GM23248 (cell line): ENCODE results near the gene PIGN. TPM values are rescaled to one million over a fixed set of nuclear protein-coding genes. Genes with fewer than 3 reads are reported as not detected.

Experiments
- DNase-seq: peaks from one replicate; pipeline ENCODE4 v3.0.0-alpha.2; 2015
- H2AFZ ChIP-seq: fragments of 200-600 bp; sonication (generic); 2 replicates; pipeline ENCODE4 v1.6.1; 2016; ENCODE audit warnings: antibody characterized with exemption
- H3F3A ChIP-seq: fragments of 200-600 bp; sonication (generic); 2 replicates; pipeline ENCODE4 v1.6.1; 2016; ENCODE audit warnings: mild to moderate bottlenecking, antibody characterized with exemption, mixed run types; ENCODE audit not compliant: insufficient read depth
- H3K27ac ChIP-seq: fragments of 200-600 bp; sonication (generic); 2 replicates; pipeline ENCODE4 v1.5.1; 2016; ENCODE audit warnings: mild to moderate bottlenecking
- H3K27me3 ChIP-seq: fragments of 200-600 bp; sonication (generic); replicated peaks from 2 replicates; pipeline ENCODE4 v1.6.1; 2016; ENCODE audit warnings: mild to moderate bottlenecking; ENCODE audit not compliant: insufficient read depth
- H3K36me3 ChIP-seq: fragments of 200-600 bp; sonication (generic); 2 replicates; pipeline ENCODE4 v1.6.1; 2016; ENCODE audit warnings: low read depth, mild to moderate bottlenecking
- H3K4me1 ChIP-seq: fragments of 200-600 bp; sonication (generic); 2 replicates; pipeline ENCODE4 v1.6.1; 2016; ENCODE audit warnings: mild to moderate bottlenecking; ENCODE audit not compliant: insufficient read depth
- H3K4me2 ChIP-seq: fragments of 200-600 bp; sonication (generic); one replicate; pipeline ENCODE4 v1.6.1; 2016; ENCODE audit warnings: mild to moderate bottlenecking; ENCODE audit not compliant: unreplicated experiment
- H3K4me3 ChIP-seq: fragments of 200-600 bp; sonication (generic); 2 replicates; pipeline ENCODE4 v1.5.1; 2016; ENCODE audit warnings: mild to moderate bottlenecking
- H3K79me2 ChIP-seq: fragments of 200-600 bp; sonication (generic); 2 replicates; pipeline ENCODE4 v1.6.1; 2016; ENCODE audit warnings: mild to moderate bottlenecking; ENCODE audit not compliant: insufficient read depth
- H3K9ac ChIP-seq: fragments of 200-600 bp; sonication (generic); 2 replicates; pipeline ENCODE4 v1.6.1; 2016; ENCODE audit warnings: mild to moderate bottlenecking
- H3K9me2 ChIP-seq: fragments of 200-600 bp; sonication (generic); 2 replicates; pipeline ENCODE4 v1.6.1; 2016; ENCODE audit warnings: mixed run types, mild to moderate bottlenecking, moderate library complexity; ENCODE audit not compliant: insufficient read depth
- H3K9me3 ChIP-seq: fragments of 200-600 bp; sonication (generic); one replicate; pipeline ENCODE4 v1.6.1; 2017; ENCODE audit warnings: low read depth
- H4K20me1 ChIP-seq: fragments of 200-600 bp; sonication (generic); 2 replicates; pipeline ENCODE4 v1.6.0; 2016; ENCODE audit not compliant: insufficient read depth
- EZH2 ChIP-seq: fragments of 200-600 bp; sonication (generic); IDR thresholded peaks from 2 replicates; pipeline ENCODE4 v1.6.1; 2018; ENCODE audit warnings: antibody characterized with exemption, mild to moderate bottlenecking; ENCODE audit not compliant: insufficient read depth, poor library complexity, severe bottlenecking
- EZH2phosphoT487 ChIP-seq: fragments of 200-600 bp; sonication (generic); IDR thresholded peaks from 2 replicates; pipeline ENCODE4 v1.6.1; 2018; ENCODE audit warnings: antibody characterized with exemption, moderate library complexity, mild to moderate bottlenecking, low read depth; ENCODE audit not compliant: insufficient read depth
- WGBS, 2 experiments: methylation state at CpG; one replicate each; pipeline ENCODE4 v1.1.6; 2015 to 2017; ENCODE audit warnings: low lambda C conversion rate in 2 of 2, low coverage in 1 of 2; ENCODE audit errors: missing lambda C conversion rate in 2 of 2; 5-methylcytosine and 5-hydroxymethylcytosine counted together
- in situ Hi-C: fragments of 300-500 bp; cut with MboI; formaldehyde crosslinking; loops from 2 replicates; pipeline ENCODE4 v1.15.0; 2020
- polyA plus RNA-seq: library from polyadenylated mRNA; unstranded; fragments of >200 nt; fragmentation: Nextera tagmentation; extraction: Ambion mirVana; gene quantifications from 2 replicates; pipeline ENCODE4 v1.2.1, GENCODE V29; 2016
- total RNA-seq: library from RNA; depleted of rRNA; stranded (reverse); fragments of >200 nt; shearing (Covaris generic); gene quantifications from 2 replicates; pipeline ENCODE4 v1.2.3, GENCODE V29; 2014; rRNA removed

The PIGN gene, protein sequence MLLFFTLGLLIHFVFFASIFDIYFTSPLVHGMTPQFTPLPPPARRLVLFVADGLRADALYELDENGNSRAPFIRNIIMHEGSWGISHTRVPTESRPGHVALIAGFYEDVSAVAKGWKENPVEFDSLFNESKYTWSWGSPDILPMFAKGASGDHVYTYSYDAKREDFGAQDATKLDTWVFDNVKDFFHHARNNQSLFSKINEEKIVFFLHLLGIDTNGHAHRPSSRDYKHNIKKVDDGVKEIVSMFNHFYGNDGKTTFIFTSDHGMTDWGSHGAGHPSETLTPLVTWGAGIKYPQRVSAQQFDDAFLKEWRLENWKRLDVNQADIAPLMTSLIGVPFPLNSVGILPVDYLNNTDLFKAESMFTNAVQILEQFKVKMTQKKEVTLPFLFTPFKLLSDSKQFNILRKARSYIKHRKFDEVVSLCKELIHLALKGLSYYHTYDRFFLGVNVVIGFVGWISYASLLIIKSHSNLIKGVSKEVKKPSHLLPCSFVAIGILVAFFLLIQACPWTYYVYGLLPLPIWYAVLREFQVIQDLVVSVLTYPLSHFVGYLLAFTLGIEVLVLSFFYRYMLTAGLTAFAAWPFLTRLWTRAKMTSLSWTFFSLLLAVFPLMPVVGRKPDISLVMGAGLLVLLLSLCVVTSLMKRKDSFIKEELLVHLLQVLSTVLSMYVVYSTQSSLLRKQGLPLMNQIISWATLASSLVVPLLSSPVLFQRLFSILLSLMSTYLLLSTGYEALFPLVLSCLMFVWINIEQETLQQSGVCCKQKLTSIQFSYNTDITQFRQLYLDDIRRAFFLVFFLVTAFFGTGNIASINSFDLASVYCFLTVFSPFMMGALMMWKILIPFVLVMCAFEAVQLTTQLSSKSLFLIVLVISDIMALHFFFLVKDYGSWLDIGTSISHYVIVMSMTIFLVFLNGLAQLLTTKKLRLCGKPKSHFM
- total RNA-seq (22.3 and 27.2 TPM in 2 replicates), polyA plus RNA-seq (16.0 and 17.5 TPM in 2 replicates)

DNA sequence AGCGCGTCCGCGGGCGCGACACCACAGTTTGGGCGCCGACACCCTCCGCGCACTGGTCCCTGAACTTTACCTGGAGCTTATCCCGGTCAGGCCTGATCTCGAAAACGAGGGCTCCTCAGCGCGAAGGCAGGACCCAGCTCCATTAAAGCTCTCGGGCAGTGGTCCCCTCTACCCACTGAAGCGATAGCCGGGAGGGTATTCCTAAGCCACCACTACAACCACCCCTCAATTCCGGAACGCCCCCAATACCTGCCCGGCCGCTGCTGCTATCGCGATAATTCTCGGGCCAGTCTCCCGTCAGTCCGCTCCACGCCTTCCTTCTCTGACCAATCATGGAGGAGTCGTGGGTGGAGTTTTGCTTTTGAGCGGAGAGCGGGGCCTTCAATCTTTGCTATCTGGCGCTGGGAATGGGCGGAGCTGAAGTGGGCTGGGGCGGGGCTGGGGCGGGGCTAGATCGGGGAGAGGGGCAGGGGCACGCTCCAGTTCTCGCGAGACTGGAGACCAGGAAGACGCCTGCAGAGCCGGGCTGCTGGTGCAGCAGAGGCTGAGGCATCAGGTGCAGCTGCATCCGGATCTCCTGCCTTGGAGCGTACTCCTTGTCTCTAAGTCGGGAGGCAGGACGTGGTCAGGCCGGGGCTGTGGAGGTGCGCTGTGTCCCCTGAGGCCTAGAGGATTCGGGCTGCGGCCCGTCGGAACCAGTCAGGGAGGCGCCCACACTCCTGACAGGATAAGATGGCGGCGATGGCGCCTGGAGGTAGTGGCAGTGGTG lies at the start of gene PIGN, which contains the start of gene RELCH:
Gene PIGN, minus strand, starts transcription at position 283 of the 769 bp plus-strand sequence. CDS start 25,703 bp downstream, outside the sequence.
Gene RELCH, plus strand, starts transcription at position 482 of the 769 bp plus-strand sequence. Its CDS starts 251 bp downstream, at position 733.
- WGBS, 2 experiments: 1 to 2% methylated on average over 45 to 55 of the region's 55 CpGs
- Histone ChIP-seq H3K27ac (peak within 1 kb of the TSS; percentile 78), H3F3A (peaks cover 13% of the 10 kb centered on the region; the same call in 1 of the 2 replicates), H3K9me2 (no peaks in the 10 kb centered on the region), H3K4me2 (peak within 1 kb of the TSS; percentile 100), H4K20me1 (peaks cover 22% of the 10 kb centered on the region; the same call in 1 of the 2 replicates), H3K4me1 (peaks cover 19% of the 10 kb centered on the region), H3K36me3 (no peaks in the 10 kb centered on the region), H3K9ac (peak within 1 kb of the TSS; percentile 93), H3K27me3 (no peaks in the 10 kb centered on the region), H3K4me3 (peak within 1 kb of the TSS; percentile 100), H3K79me2 (peaks cover 66% of the 10 kb centered on the region), H3K9me3 (no peaks in the 10 kb centered on the region), H2AFZ (peak within 1 kb of the TSS; percentile 100)
- TF ChIP-seq EZH2phosphoT487 (no peak), EZH2 (no peak)
- peak; percentile 99 for DNase-seq
- in situ Hi-C loops: loop anchor here (25.0 kb wide), 1 partner anchor 375 kb away; no protein-coding TSS in a partner anchor

DNA sequence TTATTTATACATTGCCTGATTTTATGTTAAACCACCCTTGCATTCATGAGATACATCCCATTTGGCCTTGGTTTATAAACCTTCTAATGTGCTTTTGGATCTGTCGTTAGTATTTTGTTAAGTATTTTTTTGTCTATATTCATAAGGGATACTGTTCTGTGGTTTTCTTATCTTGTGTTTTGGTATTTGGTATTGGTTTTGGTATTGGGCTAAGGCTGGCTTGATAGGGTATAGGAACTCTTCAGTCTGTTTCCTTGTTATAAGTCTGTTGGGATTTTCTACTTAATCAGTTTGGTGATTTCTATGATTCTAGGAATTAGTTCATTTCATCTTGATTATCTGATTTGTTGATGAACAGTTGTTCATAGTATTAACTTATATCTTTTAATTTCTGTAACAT lies 49.4 kb upstream of the PIGN start:
- H3K36me3 ChIP-seq: no peaks in the 10 kb centered on the region; the same call in 1 of the 2 replicates
- no peak overlapping the region for H3K9ac ChIP-seq
- no peaks in the 10 kb centered on the region for H3K27me3 ChIP-seq
- no peak overlapping the region for H3K4me3 ChIP-seq
- H3K79me2 ChIP-seq: 0 out of 2 replicates have a peak, but pooled peaks cover 6% of the 10 kb centered on the region
- H3F3A ChIP-seq: no peaks in the 10 kb centered on the region
- WGBS, 2 experiments: 95 to 100% methylated on average over 1 of the region's 1 CpG
- H2AFZ ChIP-seq: no peak overlapping the region
- H3K4me2 ChIP-seq: no peak overlapping the region
- no peak overlapping the region for H3K27ac ChIP-seq
- H3K9me2 ChIP-seq: no peaks in the 10 kb centered on the region
- in situ Hi-C loops: no loop called here
- no peaks in the 10 kb centered on the region for H3K9me3 ChIP-seq
- TF ChIP-seq EZH2 (no peak), EZH2phosphoT487 (no peak)
- no peak for DNase-seq
- no peaks in the 10 kb centered on the region for H3K4me1 ChIP-seq
- no peaks in the 10 kb centered on the region for H4K20me1 ChIP-seq

DNA sequence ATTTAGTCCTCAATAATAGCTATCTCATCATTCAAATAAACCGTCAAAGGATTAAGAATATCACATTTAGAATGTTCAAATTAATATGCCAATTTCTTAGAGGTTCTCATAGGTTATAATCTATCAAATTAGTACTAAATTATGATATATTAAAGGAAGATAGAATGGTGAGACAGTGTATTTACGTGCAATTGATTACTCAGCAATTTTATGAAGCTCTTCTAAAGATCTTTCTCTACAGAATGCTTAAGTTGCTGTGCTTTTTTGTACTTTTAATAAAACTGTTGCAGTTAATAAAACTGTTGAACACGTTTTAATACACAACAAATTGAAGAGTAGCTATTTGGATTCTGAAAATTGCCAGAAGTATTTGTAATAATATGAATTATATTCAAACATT lies 39.2 kb upstream of the PIGN start:
- Histone ChIP-seq H2AFZ (no peak overlapping the region), H3K27me3 (no peaks in the 10 kb centered on the region), H3K4me3 (no peak overlapping the region), H3K36me3 (peaks cover 54% of the 10 kb centered on the region), H3K27ac (no peak overlapping the region), H3K79me2 (no peaks in the 10 kb centered on the region), H4K20me1 (no peaks in the 10 kb centered on the region), H3K9me2 (no peaks in the 10 kb centered on the region), H3K4me2 (no peak overlapping the region), H3K9ac (no peak overlapping the region), H3F3A (no peaks in the 10 kb centered on the region), H3K9me3 (no peaks in the 10 kb centered on the region), H3K4me1 (no peaks in the 10 kb centered on the region)
- no peak for DNase-seq
- WGBS, 2 experiments: 96 to 100% methylated on average over 3 of the region's 3 CpGs
- in situ Hi-C loops: no loop called here
- no peak for TF ChIP-seq EZH2
